Breast epithelium (tissue), 3 donors: ENCODE measurements around the gene CNNM4.

Experiments
- POLR2A ChIP-seq: fragments of 450-650 bp; IDR thresholded peaks from one replicate; pipeline ENCODE4 v1.6.1; 2016; ENCODE audit warnings: antibody characterized with exemption, mild to moderate bottlenecking, moderate library complexity
- TF ChIP-seq, protein P1 (sequence below), 3 donors: fragments of 450-650 bp; IDR thresholded peaks; one replicate each; pipeline ENCODE4 v1.5.1; 2016 to 2017; ENCODE audit warnings: antibody characterized with exemption in 3 of 3, mild to moderate bottlenecking in 3 of 3, moderate library complexity in 3 of 3

DNA sequence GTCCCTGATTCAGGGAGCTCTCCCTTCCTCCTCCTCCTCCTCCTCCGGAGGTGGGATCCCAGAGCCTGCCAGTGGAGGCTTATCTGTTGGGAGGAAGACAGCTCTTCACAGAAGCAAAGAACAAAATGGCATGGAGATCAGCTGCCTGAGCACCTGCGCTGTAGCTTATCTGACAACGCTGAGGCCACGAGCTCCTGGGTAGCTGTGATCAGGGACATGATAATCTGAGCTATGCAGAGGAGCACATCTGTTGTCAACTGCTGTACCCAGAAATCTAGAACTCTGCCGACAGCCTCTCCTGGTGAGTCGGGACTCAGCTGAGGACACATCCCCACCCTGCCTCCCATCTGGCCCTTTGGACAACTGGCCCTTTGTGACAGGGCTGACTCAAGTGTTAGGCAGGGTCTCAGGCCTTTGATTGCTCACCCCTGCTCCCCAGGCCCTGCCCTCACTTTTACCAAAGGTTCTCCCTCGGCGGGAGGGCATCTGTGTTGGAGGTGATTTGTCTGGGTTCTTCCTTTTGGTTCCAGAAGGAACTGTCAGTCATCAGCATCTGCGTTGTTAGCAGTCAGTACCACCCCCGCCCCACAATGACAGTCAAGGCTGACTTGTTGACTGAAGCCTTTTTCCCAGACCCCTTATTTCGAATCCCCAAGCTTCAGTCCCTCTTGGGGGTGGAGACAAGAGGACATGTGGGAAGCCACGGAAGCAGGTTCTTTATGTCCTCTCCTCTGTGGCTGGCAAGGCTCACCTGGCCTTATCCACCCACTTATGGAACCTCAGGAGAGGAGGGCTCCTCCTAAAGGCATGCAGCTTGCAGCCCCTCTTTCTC is 49.5 kb downstream of the CNNM4 start:
- TF ChIP-seq, protein P1, sequence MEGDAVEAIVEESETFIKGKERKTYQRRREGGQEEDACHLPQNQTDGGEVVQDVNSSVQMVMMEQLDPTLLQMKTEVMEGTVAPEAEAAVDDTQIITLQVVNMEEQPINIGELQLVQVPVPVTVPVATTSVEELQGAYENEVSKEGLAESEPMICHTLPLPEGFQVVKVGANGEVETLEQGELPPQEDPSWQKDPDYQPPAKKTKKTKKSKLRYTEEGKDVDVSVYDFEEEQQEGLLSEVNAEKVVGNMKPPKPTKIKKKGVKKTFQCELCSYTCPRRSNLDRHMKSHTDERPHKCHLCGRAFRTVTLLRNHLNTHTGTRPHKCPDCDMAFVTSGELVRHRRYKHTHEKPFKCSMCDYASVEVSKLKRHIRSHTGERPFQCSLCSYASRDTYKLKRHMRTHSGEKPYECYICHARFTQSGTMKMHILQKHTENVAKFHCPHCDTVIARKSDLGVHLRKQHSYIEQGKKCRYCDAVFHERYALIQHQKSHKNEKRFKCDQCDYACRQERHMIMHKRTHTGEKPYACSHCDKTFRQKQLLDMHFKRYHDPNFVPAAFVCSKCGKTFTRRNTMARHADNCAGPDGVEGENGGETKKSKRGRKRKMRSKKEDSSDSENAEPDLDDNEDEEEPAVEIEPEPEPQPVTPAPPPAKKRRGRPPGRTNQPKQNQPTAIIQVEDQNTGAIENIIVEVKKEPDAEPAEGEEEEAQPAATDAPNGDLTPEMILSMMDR (IDR thresholded peaks at IDR 0.05): no peak
- TF ChIP-seq POLR2A: no peak
